Ovary (tissue), 9 donors: ENCODE measurements around the gene SH3PXD2A. TPM values are rescaled to one million over a fixed set of nuclear protein-coding genes. Genes with fewer than 3 reads are reported as not detected.

Source experiments
- DNase-seq, 5 donors: peaks; one replicate each; pipeline ENCODE4 v3.0.0-alpha.2; 2019 to 2020
- H3K27ac ChIP-seq, 2 donors: fragments of 200-600 bp; one replicate each; pipeline versions ENCODE4 v1.5.1 to v1.8.0; 2019 to 2022
- H3K27me3 ChIP-seq: fragments of 200-600 bp; one replicate; pipeline ENCODE4 v1.8.0; 2022
- H3K36me3 ChIP-seq: fragments of 200-600 bp; sonication (generic); one replicate; pipeline ENCODE4 v1.5.1; 2019
- H3K4me1 ChIP-seq: one replicate; pipeline ENCODE4 v1.8.1; 2013; ENCODE audit warnings: mild to moderate bottlenecking, moderate library complexity; ENCODE audit not compliant: insufficient read depth
- H3K4me3 ChIP-seq: fragments of 200-600 bp; sonication (generic); one replicate; pipeline ENCODE4 v1.5.1; 2017
- H3K9me3 ChIP-seq, 2 donors: fragments of 200-600 bp in 1 of 2; sonication (generic) in 1 of 2; one replicate each; pipeline versions ENCODE4 v1.5.1 to v1.8.1; 2013 to 2019; ENCODE audit warnings: mild to moderate bottlenecking in 1 of 2, moderate library complexity in 1 of 2
- EP300 ChIP-seq: sonication (generic); formaldehyde crosslinking; IDR thresholded peaks from one replicate; pipeline ENCODE4 v1.6.1; 2017; ENCODE audit warnings: antibody characterized with exemption
- POLR2A ChIP-seq: fragments of 450-650 bp; IDR thresholded peaks from one replicate; pipeline ENCODE4 v1.6.1; 2017; ENCODE audit warnings: antibody characterized with exemption, mild to moderate bottlenecking, moderate library complexity
- WGBS, 3 donors: extraction: QIAGEN DNeasy Blood & Tissue Kit in 1 of 3; methylation state at CpG; one replicate each; pipeline versions ENCODE4 v1.1.5 to v1.1.7; 2013 to 2017; 5-methylcytosine and 5-hydroxymethylcytosine counted together
- intact Hi-C, 4 donors: fragments of 100-400 bp; cut with DNase I; formaldehyde crosslinking; loops; one replicate each; pipeline versions ENCODE4 v1.11.0 to v1.15.1; 2022 to 2023
- polyA plus RNA-seq, 2 donors: library from polyadenylated mRNA; stranded (reverse); fragments of 200-250 nt in 1 of 2; fragments of 350-450 nt in 1 of 2; fragmentation: Illumina TruSeq in 1 of 2; extraction: RNeasy Lipid Tissue Mini Kit (QIAGEN cat#74804) in 1 of 2; gene quantifications; one replicate each; pipeline ENCODE4 v1.2.3, GENCODE V29; 2013 to 2014
- total RNA-seq, 7 donors: library from RNA; depleted of rRNA in 2 of 7; stranded (reverse); fragments of >200 nt in 2 of 7; fragmentation: NEBNext Ultra II Directional in 3 of 7; extraction: Animal tissue kit (Norgen Biotek cat#: 25700) in 3 of 7; gene quantifications; one replicate each; pipeline versions ENCODE4 v1.1.0 to v1.2.4, GENCODE V29; 2016 to 2023
- TF ChIP-seq, protein P1 (sequence below), 3 donors: fragments of 450-650 bp in 2 of 3; fragments of 200-600 bp in 1 of 3; IDR thresholded peaks; one replicate each; pipeline versions ENCODE4 v1.5.1 to v1.8.0; 2016 to 2022; ENCODE audit warnings: antibody characterized with exemption in 3 of 3, mild to moderate bottlenecking in 1 of 3
- donor health status: DM: no; HTN: no; CAD: no; lungs with moderate emphysema.
- donor health status: DM: no; HTN: no; CAD: no.
- donor health status: Bipolar disorder and iron deficiency.
- donor health status: DM: yes; HTN: yes; CAD: no.
- donor health status: DM: no; HTN: no; CAD: no.
- donor health status: DM: yes; HTN: yes; CAD: no.

Gene SH3PXD2A
- total and polyA plus RNA-seq, 9 donors, result 15.3 to 82.9 (median 52.2) TPM

- WGBS, 3 donors, result 87% methylated on average over 8 of the region's 8 CpGs
- H3K4me3 ChIP-seq, result no peak overlapping the region
- peaks cover 4% of the 10 kb centered on the region for H3K4me1 ChIP-seq
- no peak for TF ChIP-seq POLR2A
- TF ChIP-seq, protein P1, sequence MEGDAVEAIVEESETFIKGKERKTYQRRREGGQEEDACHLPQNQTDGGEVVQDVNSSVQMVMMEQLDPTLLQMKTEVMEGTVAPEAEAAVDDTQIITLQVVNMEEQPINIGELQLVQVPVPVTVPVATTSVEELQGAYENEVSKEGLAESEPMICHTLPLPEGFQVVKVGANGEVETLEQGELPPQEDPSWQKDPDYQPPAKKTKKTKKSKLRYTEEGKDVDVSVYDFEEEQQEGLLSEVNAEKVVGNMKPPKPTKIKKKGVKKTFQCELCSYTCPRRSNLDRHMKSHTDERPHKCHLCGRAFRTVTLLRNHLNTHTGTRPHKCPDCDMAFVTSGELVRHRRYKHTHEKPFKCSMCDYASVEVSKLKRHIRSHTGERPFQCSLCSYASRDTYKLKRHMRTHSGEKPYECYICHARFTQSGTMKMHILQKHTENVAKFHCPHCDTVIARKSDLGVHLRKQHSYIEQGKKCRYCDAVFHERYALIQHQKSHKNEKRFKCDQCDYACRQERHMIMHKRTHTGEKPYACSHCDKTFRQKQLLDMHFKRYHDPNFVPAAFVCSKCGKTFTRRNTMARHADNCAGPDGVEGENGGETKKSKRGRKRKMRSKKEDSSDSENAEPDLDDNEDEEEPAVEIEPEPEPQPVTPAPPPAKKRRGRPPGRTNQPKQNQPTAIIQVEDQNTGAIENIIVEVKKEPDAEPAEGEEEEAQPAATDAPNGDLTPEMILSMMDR (IDR thresholded peaks at IDR 0.05), result no peak
- TF ChIP-seq EP300, result no peak
- intact Hi-C loops, result no loop called here
- H3K36me3 ChIP-seq, result no peaks in the 10 kb centered on the region
- H3K9me3 ChIP-seq, result no peaks in the 10 kb centered on the region
- no peak for DNase-seq
- no peak overlapping the region for H3K27ac ChIP-seq
- H3K27me3 ChIP-seq, result no peaks in the 10 kb centered on the region
Observed at GRCh38 chr10:103553743-103554487, 301.5 kb downstream of the SH3PXD2A start.

GRCh38 chr10:103552856-103553742 is 302.3 kb downstream of the SH3PXD2A start:
- no peaks in the 10 kb centered on the region for H3K27me3 ChIP-seq
- intact Hi-C loops, result no loop called here
- H3K4me3 ChIP-seq, result no peak overlapping the region
- TF ChIP-seq, protein P1 (IDR thresholded peaks at IDR 0.05), result no peak
- TF ChIP-seq POLR2A (no peak), EP300 (no peak)
- H3K36me3 ChIP-seq, result no peaks in the 10 kb centered on the region
- WGBS, 3 donors, result 85 to 88% (median 87%) methylated on average over 20 of the region's 20 CpGs
- peaks cover 4% of the 10 kb centered on the region for H3K4me1 ChIP-seq
- no peak for DNase-seq
- H3K9me3 ChIP-seq, result no peaks in the 10 kb centered on the region
- no peak overlapping the region for H3K27ac ChIP-seq

DNA sequence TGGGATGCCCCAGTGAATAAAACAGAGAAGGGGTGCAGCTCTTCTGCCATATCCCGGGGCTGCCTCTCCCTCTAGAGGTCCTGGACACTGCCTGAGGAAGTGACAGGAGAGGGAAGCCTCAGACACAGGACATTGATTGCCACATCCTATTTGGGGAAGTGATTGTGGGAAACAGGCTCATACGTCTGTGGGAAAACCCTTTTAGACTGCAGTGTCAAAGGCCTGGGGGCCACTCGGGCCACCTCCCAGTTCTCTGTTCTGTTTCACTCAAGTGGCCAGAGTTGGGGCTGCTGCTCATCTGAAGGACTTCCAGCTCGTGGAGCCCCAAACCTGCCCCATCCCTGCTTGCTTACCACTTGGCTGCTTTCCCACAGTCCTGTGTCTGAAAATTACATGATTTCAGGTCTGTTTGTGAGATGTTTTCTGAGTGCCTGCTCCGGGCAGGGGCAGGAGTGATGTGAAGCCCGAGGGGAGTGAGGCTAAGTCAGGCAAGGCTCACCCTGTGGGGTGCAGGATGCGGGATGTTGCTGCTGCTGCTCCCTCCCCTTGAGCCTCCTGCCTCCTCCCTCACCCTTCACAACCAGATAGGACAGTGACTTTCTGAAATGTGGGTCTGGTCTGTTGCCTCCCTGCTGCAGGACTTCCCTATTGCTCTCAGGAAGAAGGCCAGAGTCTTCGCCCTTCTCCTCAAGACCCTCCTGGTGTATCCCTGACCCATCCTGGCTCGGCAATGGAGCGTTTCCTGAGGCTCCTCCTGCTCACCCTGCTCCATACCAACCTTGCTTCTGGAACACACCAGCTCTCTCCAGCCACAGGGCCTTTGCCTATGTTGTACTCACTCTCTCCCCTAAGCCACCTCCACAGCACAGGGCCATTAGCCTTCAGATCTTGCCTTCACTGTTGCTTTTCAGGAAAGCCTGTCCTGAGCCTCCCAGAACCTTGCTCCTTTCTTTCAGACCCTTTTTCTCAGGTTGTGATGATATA is 303.5 kb downstream of the SH3PXD2A start:
- Histone ChIP-seq H3K27ac (no peak overlapping the region), H3K4me3 (no peak overlapping the region), H3K36me3 (no peaks in the 10 kb centered on the region), H3K4me1 (peaks cover 4% of the 10 kb centered on the region), H3K9me3 (no peaks in the 10 kb centered on the region), H3K27me3 (no peaks in the 10 kb centered on the region)
- WGBS, 3 donors, result 58 to 72% (median 65%) methylated on average over 10 of the region's 10 CpGs
- intact Hi-C loops, result no loop called here
- DNase-seq, result no peak
- TF ChIP-seq, protein P1 (IDR thresholded peaks at IDR 0.05), result no peak
- no peak for TF ChIP-seq POLR2A
- no peak for TF ChIP-seq EP300

- Histone ChIP-seq H3K9me3 (no peaks in the 10 kb centered on the region), H3K36me3 (no peaks in the 10 kb centered on the region), H3K4me3 (no peak overlapping the region), H3K27me3 (no peaks in the 10 kb centered on the region), H3K4me1 (peaks cover 1% of the 10 kb centered on the region), H3K27ac (no peak overlapping the region)
- intact Hi-C loops, result no loop called here
- peak in 1 of 5 donors; percentile 2 for DNase-seq
- TF ChIP-seq, protein P1 (IDR thresholded peaks at IDR 0.05), result no peak
- TF ChIP-seq EP300 (no peak), POLR2A (no peak)
- 97 to 100% (median 100%) methylated on average over 1 of the region's 1 CpG for WGBS, 3 donors
Observed at GRCh38 chr10:103550229-103550628, 305.1 kb downstream of the SH3PXD2A start.
